Gastroesophageal sphincter (tissue), 4 donors: Measurements from ENCODE around the gene CYTH3. TPM values are rescaled to one million over a fixed set of nuclear protein-coding genes. Genes with fewer than 3 reads are reported as not detected.
"Not testable (repeated sequence)": the region's sequence is repeated elsewhere in the genome, so short reads cannot be mapped to it uniquely, and the experiment has no call there.

Source experiments
- ATAC-seq: fragments of 150-250 bp; one replicate; pipeline ENCODE4 v1.9.1; 2016; ENCODE audit warnings: mild to moderate bottlenecking, moderate library complexity
- H3K27ac ChIP-seq, 4 donors: fragments of 200-600 bp; sonication (generic) in 3 of 4; 1 replicate in 3 of 4; 2 replicates in 1 of 4; pipeline ENCODE4 v1.5.1; 2016 to 2019
- H3K27me3 ChIP-seq: fragments of 200-600 bp; sonication (generic); one replicate; pipeline ENCODE4 v1.5.1; 2019
- H3K36me3 ChIP-seq, 2 donors: fragments of 200-600 bp; sonication (generic); one replicate each; pipeline ENCODE4 v1.5.1; 2019; ENCODE audit warnings: control low read depth in 1 of 2
- H3K4me1 ChIP-seq, 3 donors: fragments of 200-600 bp; sonication (generic); 1 replicate in 2 of 3; 2 replicates in 1 of 3; pipeline ENCODE4 v1.5.1; 2016 to 2019; ENCODE audit warnings: control low read depth in 2 of 3
- H3K4me3 ChIP-seq, 2 donors: fragments of 200-600 bp; sonication (generic); one replicate each; pipeline ENCODE4 v1.5.1; 2019; ENCODE audit warnings: mild to moderate bottlenecking in 1 of 2, moderate library complexity in 1 of 2
- H3K9me3 ChIP-seq, 3 donors: fragments of 200-600 bp; sonication (generic); one replicate each; pipeline ENCODE4 v1.5.1; 2017 to 2019; ENCODE audit warnings: control low read depth in 2 of 3
- EP300 ChIP-seq: sonication (generic); formaldehyde crosslinking; IDR thresholded peaks from one replicate; pipeline ENCODE4 v1.6.1; 2017; ENCODE audit warnings: antibody characterized with exemption, mild to moderate bottlenecking
- POLR2A ChIP-seq, 2 donors: fragments of 450-650 bp; IDR thresholded peaks; one replicate each; pipeline ENCODE4 v1.6.1; 2017; ENCODE audit warnings: antibody characterized with exemption in 2 of 2, mild to moderate bottlenecking in 2 of 2, moderate library complexity in 1 of 2
- POLR2AphosphoS5 ChIP-seq: sonication (generic); formaldehyde crosslinking; IDR thresholded peaks from one replicate; pipeline ENCODE4 v1.6.1; 2017; ENCODE audit warnings: antibody characterized with exemption
- WGBS, 2 donors: methylation state at CpG; one replicate each; pipeline ENCODE4 v1.1.5; 2018; ENCODE audit warnings: low coverage in 1 of 2; 5-methylcytosine and 5-hydroxymethylcytosine counted together
- total RNA-seq, 4 donors: library from RNA; depleted of rRNA; stranded (reverse); fragments of >200 nt; gene quantifications; one replicate each; pipeline ENCODE4 v1.1.0, GENCODE V29; 2016
- TF ChIP-seq, protein P1 (sequence below), 4 experiments: fragments of 200-600 bp in 2 of 4; fragments of 450-650 bp in 2 of 4; sonication (generic) in 1 of 4; IDR thresholded peaks; one replicate each; pipeline ENCODE4 v1.5.1; 2017 to 2019; ENCODE audit warnings: antibody characterized with exemption in 4 of 4, mild to moderate bottlenecking in 2 of 4, moderate library complexity in 2 of 4

The CYTH3 gene
- total RNA-seq, 4 donors from 2014 or later = 25.8 to 61.9 (median 39.4) TPM

DNA sequence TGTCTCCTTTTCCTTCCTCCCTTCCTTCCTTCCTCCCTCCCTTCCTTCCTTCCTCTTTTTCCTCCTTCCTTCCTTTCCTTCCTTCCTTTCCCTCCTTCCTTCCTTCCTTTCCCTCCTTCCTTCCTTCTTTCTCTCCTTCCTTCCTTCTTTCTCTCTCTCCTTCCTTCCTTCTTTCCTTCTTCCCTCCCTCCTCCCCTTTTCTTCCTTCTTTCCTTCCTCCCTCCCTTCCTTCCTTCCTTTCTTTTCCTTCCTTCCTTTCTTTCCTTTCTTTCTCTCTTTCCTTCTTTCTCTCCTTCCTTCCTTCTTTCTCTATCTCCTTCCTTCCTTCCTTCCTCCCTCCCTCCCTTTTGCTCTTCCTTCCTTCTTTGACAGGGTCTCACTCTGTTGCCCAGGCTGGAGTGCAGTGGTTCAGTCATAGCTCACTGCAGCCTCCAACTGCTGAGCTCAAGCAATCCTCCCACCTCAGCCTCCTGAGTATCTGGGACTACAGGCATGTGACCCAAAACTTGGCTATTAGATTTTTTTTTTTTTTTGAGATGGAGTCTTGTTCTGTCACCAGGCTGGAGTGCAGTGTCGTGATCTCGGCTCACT, 15.9 kb upstream of the CYTH3 start:
- 100% methylated on average over 2 of the region's 2 CpGs; no CpG with 5 or more reads in 1 of the 2 donors for WGBS, 2 donors
- no peak for ATAC-seq

DNA sequence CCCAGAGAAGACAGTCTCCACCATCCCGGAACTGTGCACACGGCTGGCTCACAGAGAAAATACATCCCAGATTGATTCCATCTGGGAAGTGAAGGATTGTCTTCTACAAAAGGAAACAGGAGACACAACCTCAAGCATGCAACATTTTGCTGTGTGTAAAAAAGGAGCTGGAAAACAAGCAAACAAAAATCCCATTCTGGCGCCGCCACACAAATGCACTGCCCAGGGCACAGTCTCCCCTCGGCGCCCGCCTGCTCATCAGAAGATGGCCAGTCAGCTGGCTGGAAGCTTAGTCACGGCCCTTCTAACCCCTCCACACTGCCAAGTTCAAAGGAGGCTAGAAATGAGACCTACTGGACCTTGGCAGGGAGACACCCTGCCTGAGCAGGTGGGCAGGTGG, 14.1 kb upstream of the CYTH3 start:
- Histone ChIP-seq H3K4me1 (no peaks in the 10 kb centered on the region), H3K27ac (no peak overlapping the region), H3K4me3 (no peak overlapping the region), H3K27me3 (no peaks in the 10 kb centered on the region), H3K9me3 (no peaks in the 10 kb centered on the region), H3K36me3 (no peaks in the 10 kb centered on the region)
- no peak for ATAC-seq
- TF ChIP-seq, protein P1, sequence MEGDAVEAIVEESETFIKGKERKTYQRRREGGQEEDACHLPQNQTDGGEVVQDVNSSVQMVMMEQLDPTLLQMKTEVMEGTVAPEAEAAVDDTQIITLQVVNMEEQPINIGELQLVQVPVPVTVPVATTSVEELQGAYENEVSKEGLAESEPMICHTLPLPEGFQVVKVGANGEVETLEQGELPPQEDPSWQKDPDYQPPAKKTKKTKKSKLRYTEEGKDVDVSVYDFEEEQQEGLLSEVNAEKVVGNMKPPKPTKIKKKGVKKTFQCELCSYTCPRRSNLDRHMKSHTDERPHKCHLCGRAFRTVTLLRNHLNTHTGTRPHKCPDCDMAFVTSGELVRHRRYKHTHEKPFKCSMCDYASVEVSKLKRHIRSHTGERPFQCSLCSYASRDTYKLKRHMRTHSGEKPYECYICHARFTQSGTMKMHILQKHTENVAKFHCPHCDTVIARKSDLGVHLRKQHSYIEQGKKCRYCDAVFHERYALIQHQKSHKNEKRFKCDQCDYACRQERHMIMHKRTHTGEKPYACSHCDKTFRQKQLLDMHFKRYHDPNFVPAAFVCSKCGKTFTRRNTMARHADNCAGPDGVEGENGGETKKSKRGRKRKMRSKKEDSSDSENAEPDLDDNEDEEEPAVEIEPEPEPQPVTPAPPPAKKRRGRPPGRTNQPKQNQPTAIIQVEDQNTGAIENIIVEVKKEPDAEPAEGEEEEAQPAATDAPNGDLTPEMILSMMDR (IDR thresholded peaks at IDR 0.05) = no peak
- TF ChIP-seq EP300 (no peak), POLR2AphosphoS5 (no peak), POLR2A (IDR thresholded peaks at IDR 0.05) (no peak)
- WGBS, 2 donors = 92 to 93% methylated on average over 3 to 6 of the region's 8 CpGs

More for the DNA sequence above, 15.9 kb upstream of the CYTH3 start:
- H3K4me1 ChIP-seq = no peaks in the 10 kb centered on the region
- H3K4me3 ChIP-seq = no peak overlapping the region
- TF ChIP-seq POLR2AphosphoS5 (no peak), POLR2A (IDR thresholded peaks at IDR 0.05) (no peak)
- no peaks in the 10 kb centered on the region for H3K36me3 ChIP-seq
- no peaks in the 10 kb centered on the region for H3K9me3 ChIP-seq
- H3K27me3 ChIP-seq = no peaks in the 10 kb centered on the region
- H3K27ac ChIP-seq = no peak overlapping the region

DNA sequence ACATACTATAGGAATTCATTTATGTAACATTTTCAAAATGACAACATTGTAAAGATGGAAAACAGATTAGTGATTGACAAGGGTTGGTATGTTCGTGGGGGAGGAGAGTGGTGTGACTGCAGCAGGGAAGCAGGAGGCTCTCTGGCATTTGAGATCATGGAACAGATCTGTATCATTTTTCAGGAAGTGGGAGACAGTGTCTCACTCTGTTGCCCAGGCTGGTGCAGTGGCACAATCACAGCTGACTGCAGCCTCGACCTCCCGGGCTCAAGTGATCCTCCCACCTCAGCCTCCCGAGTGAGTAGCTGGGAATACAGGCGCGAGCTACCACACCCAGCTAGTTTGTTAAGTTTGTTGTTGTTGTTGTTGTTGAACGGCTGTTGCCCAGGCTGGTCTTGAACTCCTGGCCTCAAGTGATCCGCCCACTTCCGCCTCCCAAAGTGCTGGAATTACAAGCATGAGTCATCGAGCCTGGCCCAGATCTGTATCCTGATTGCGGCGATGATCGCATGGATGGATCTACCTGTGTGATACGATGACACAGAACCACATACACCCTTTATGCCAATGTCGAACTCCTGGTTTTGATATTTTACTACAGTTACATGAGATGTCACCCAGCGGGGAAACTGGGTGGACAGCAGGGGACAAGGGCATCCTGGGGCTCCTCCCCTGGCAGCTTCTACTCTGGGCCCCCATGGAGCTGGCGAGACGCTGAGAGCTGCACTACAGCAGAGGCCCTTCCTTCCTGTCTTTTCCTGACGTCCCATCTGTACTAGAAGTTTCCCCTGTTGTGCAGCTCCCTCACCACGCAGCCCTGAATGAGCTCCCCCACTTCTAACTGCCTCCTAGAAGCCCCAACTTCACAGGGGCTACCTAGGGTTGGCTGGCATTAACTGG, 12.3 kb upstream of the CYTH3 start:
- H3K9me3 ChIP-seq = no peaks in the 10 kb centered on the region
- 88% methylated on average over 3 to 13 of the region's 20 CpGs for WGBS, 2 donors
- no peaks in the 10 kb centered on the region for H3K36me3 ChIP-seq
- no peaks in the 10 kb centered on the region for H3K27me3 ChIP-seq
- TF ChIP-seq, protein P1 (IDR thresholded peaks at IDR 0.05) = no peak
- TF ChIP-seq EP300 = no peak
- no peak for TF ChIP-seq POLR2AphosphoS5
- no peak for TF ChIP-seq POLR2A (IDR thresholded peaks at IDR 0.05)
- H3K27ac ChIP-seq = no peak overlapping the region
- H3K4me1 ChIP-seq = no peaks in the 10 kb centered on the region
- ATAC-seq = no peak
- H3K4me3 ChIP-seq = no peak overlapping the region

DNA sequence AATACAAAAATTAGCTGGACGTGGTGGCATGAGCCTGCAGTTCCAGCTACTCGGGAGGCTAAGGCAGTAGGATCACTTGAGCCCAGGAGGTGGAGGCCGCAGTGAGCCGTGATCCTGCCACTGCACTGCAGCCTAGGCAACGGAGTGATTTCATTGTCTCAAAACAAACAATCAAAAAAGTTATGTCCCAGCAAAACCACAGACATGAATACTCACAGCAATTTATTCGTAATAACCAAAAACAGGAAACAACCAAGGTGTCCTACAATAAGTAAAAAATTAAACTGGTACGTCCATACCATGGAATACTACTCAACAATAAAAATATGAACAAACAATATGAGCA, 11.6 kb upstream of the CYTH3 start:
- no peak for TF ChIP-seq POLR2A (IDR thresholded peaks at IDR 0.05)
- H3K9me3 ChIP-seq = no peaks in the 10 kb centered on the region
- H3K36me3 ChIP-seq = no peaks in the 10 kb centered on the region
- no peaks in the 10 kb centered on the region for H3K4me1 ChIP-seq
- no peak for ATAC-seq
- H3K4me3 ChIP-seq = no peak overlapping the region
- no peak overlapping the region for H3K27ac ChIP-seq
- WGBS, 2 donors = 85 to 100% methylated on average over 1 to 4 of the region's 7 CpGs
- H3K27me3 ChIP-seq = no peaks in the 10 kb centered on the region

DNA sequence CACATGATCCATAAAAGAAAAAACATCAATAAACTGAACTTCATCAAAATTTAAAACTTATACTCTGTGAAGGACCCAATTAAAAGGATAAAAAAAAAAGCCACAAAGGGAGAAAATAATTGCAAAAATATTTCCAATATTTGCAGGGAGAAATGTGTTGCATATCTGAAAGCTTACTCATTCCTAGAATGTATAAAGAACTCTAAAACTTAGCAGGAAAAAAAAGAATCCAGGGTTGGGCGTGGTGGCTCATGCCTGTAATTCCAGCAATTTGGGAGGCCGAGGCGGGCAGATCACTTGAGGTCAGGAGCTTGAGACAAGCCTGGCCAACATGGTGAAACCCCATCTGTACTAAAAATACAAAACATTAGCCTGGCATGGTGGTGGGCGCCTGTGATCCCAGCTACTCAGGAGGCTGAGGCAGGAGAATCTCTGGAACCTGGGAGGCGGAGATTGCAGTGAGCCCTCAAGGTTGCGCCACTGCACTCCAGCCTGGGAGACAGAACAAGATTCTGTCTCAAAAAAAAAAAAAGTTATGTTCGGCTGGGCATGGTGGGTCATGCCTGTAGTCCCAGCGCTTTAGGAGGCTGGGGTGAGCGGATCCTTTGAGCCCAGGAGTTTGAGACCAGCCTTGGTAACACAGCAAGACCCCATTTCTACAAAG, 11.1 kb upstream of the CYTH3 start:
- H3K9me3 ChIP-seq, H3K4me3 ChIP-seq, H3K27me3 ChIP-seq, H3K4me1 ChIP-seq, H3K36me3 ChIP-seq, ATAC-seq, H3K27ac ChIP-seq: not testable (repeated sequence)
- WGBS, 2 donors = 75 to 79% methylated on average over 2 to 6 of the region's 9 CpGs

DNA sequence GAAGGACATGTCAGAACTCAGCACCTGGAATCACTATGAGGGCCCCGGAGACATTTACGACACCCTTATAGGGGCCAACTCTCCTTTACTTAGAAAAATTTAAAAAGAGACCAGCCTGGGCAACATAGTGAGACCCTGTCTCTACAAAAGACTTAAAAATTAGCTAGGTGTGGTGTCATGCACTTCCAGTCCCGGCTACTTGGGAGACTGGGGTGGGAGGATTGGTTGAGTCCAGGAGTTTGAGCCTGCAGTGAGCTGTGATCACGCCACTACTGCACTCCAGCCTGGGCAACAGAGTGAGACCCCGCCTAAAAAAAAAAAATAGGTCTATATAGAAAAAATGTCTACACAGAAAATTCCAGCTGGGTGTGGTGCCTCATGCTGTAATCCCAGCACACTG, 7.5 kb upstream of the CYTH3 start:
- Histone ChIP-seq H3K36me3 (no peaks in the 10 kb centered on the region), H3K9me3 (no peaks in the 10 kb centered on the region), H3K27ac (no peak overlapping the region), H3K27me3 (no peaks in the 10 kb centered on the region), H3K4me1 (no peaks in the 10 kb centered on the region), H3K4me3 (no peak overlapping the region)
- WGBS, 2 donors = 100% methylated on average over 1 of the region's 5 CpGs; no CpG with 5 or more reads in 1 of the 2 donors
- TF ChIP-seq EP300 = no peak
- no peak for TF ChIP-seq POLR2AphosphoS5
- TF ChIP-seq, protein P1 (IDR thresholded peaks at IDR 0.05) = no peak
- TF ChIP-seq POLR2A (IDR thresholded peaks at IDR 0.05) = no peak
- ATAC-seq = no peak
